Fibroblast of villous mesenchyme (primary cell): ENCODE data around the gene CCDC15. TPM values are rescaled to one million over a fixed set of nuclear protein-coding genes. Genes with fewer than 3 reads are reported as not detected.

Experiments used
- DNase-seq: peaks from one replicate; pipeline ENCODE4 v3.0.0-alpha.2; 2010; ENCODE audit warnings: low read depth
- H3K4me3 ChIP-seq: 2 replicates; pipeline ENCODE4 v1.5.1; 2011; ENCODE audit warnings: low read depth, mild to moderate bottlenecking, low read length
- CTCF ChIP-seq: IDR thresholded peaks from 2 replicates; pipeline ENCODE4 v1.5.1; 2012; ENCODE audit warnings: low read depth, mild to moderate bottlenecking, low read length; ENCODE audit not compliant: insufficient read depth
- total RNA-seq: library from RNA; depleted of rRNA; stranded (reverse); fragments of >200 nt; gene quantifications from 2 replicates; pipeline ENCODE4 v1.2.3, GENCODE V29; 2012

The CCDC15 gene
- total RNA-seq, 1 donor, result 3.5 TPM

GRCh38 chr11:125070699-125071254, 116.8 kb downstream of the CCDC15 start:
- DNase-seq, result peak; percentile 80
- no peak overlapping the region for H3K4me3 ChIP-seq

DNA sequence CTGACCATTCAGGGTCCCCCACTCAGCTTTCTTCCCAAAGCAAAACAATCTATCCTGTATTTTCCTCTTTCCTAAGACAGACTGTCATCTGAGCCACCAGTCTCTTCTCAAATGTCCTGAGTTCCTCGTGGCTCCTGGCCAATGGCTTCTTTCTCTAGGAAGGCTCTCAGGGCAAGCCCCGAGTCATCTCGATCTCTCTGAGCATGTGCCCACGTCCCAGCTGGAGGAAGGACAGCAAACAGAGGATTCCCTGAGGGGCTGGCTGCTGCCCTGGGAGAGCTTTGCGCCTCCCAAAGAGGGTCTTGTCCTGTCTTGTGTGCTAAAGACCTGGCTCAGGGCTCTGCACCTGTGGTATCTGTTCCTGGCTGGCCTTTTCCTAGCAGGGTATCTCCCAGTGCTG, 117.4 kb downstream of the CCDC15 start:
- no peak overlapping the region for H3K4me3 ChIP-seq
- no peak for DNase-seq
- no peak for TF ChIP-seq CTCF

More at GRCh38 chr11:125070699-125071254, 116.8 kb downstream of the CCDC15 start:
- no peak for TF ChIP-seq CTCF

GRCh38 chr11:125071846-125072217, 117.8 kb downstream of the CCDC15 start:
- no peak for TF ChIP-seq CTCF
- no peak overlapping the region for H3K4me3 ChIP-seq
- no peak for DNase-seq

DNA sequence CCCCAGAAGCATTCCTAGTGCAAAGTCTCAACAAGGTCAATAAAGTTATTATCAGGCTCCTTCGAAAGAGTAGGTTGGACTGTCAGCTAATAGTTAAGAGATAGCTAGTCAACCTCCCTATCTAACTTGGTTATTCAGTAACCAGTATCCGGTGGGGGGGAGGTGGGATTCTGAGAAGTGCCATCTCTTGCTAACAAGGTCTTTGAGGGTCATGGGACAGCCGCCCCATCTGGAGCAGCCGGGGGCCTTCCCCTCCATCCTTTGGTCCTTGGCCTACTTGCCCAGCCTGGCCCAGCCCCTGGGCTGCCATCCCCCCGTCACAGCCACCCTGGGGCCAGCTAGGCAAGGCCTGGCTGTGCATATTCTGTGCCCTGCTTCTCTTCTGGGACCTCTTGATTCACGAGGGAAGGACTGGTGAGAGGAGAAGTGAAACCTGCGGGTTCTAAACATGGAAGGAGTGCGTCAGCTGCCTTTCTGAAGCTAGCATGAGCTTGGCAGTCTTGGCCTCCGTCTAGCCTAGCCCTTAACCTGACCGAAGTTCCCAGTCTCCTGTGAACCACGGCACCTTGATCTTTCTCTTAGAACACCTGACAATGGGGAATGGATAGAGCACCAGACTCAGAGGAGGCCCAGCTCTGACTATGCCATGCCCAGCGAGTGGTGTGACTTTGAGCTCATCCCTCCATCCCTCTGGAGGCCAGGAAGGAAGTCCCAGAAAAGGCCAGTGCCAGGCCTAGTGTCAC, 118.4 kb downstream of the CCDC15 start:
- no peak overlapping the region for H3K4me3 ChIP-seq
- DNase-seq, result no peak
- no peak for TF ChIP-seq CTCF

- H3K4me3 ChIP-seq, result no peak overlapping the region
- TF ChIP-seq CTCF, result no peak
- DNase-seq, result no peak
These were observed 119.1 kb downstream of the CCDC15 start for GRCh38 chr11:125072961-125073590.

DNA sequence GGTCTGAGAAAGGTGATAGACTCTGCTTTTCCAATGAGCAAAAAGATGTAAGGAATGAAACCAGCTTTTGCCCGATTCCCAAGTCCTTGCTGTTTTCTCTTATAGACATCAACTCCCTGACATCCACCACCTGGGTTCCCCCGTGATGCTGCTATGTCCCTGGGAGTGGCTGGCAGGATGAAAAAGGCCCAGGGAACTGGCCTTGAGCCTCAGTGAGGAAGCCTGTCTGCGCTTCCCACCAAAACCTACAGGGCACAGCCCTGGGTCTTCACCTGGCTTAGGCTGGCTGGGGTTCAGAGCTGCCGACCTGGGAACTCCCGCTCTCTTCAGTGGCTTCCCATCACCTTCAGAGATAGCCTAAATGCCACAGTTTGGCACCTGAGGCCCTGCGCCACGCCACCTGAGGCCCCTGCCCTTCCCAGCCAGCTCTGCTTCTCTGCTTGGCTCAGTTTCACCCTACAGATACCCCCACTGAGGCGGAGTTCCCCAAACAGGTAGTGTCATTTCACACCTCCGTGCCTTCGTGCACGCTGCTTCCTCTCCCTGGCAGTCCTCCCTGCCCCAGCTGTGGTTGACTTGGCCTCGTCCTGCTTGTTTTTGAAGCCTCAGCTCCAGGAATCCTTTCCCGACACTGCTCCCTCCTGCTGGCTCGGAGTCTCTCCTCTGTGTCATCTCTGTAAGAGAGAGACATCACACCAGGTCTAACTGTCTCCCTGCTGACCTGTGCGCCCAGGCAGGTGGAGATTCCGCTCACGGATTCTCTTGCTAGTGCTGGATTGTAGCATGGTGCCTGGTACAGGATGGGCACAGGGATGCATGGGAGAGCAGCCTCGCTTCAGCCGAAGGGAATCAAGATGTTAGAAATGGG, 119.8 kb downstream of the CCDC15 start:
- DNase-seq, result no peak
- no peak overlapping the region for H3K4me3 ChIP-seq
- TF ChIP-seq CTCF, result no peak
